HCT116 (cell line): Measurements from ENCODE around the gene ARHGEF37.

ENCODE experiments used
- CEBPB ChIP-seq: IDR thresholded peaks from 2 replicates; pipeline ENCODE4 v1.6.1; 2012; ENCODE audit warnings: low read depth
- CTCF ChIP-seq, 3 experiments: fragments of 200-600 bp in 1 of 3; sonication (generic) in 1 of 3; IDR thresholded peaks in 2 of 3; conservative IDR thresholded peaks in 1 of 3; 2 replicates each; pipeline ENCODE4 v1.5.1; 2012 to 2017; ENCODE audit warnings: low read depth in 2 of 3, low read length in 2 of 3, antibody characterized with exemption in 1 of 3, borderline replicate concordance in 1 of 3, control low read depth in 1 of 3, mild to moderate bottlenecking in 1 of 3, mixed read lengths in 1 of 3, mixed run types in 1 of 3, moderate library complexity in 1 of 3; ENCODE audit not compliant: insufficient read depth in 1 of 3
- EGR1 ChIP-seq: IDR thresholded peaks from 2 replicates; pipeline ENCODE4 v1.6.1; 2012; ENCODE audit warnings: low read depth
- EZH2 ChIP-seq: fragments of 200-600 bp; sonication (generic); IDR thresholded peaks from 2 replicates; pipeline ENCODE4 v1.6.1; 2017; ENCODE audit warnings: antibody characterized with exemption, mixed run types
- JUND ChIP-seq: IDR thresholded peaks from 2 replicates; pipeline ENCODE4 v1.6.1; 2012
- POLR2A ChIP-seq: IDR thresholded peaks from 2 replicates; pipeline ENCODE4 v1.7.0; 2011; ENCODE audit warnings: borderline replicate concordance; ENCODE audit not compliant: insufficient read depth, insufficient read length; ENCODE audit errors: extremely low read depth
- POLR2AphosphoS5 ChIP-seq: IDR thresholded peaks from 2 replicates; pipeline ENCODE4 v1.6.1; 2011; ENCODE audit warnings: mild to moderate bottlenecking, low read depth, low read length, moderate library complexity
- REST ChIP-seq: IDR thresholded peaks from 2 replicates; pipeline ENCODE4 v1.6.1; 2012; ENCODE audit warnings: low read depth
- SRF ChIP-seq: IDR thresholded peaks from 2 replicates; pipeline ENCODE4 v1.6.1; 2012; ENCODE audit warnings: low read depth
- TCF7L2 ChIP-seq: IDR thresholded peaks from 2 replicates; pipeline ENCODE4 v1.7.0; 2011; ENCODE audit warnings: borderline replicate concordance, inconsistent platforms; ENCODE audit not compliant: insufficient read depth, insufficient read length; ENCODE audit errors: extremely low read depth
- ZNF274 ChIP-seq: fragments of 200-500 bp; sonication (Bioruptor generic); IDR thresholded peaks from 2 replicates; pipeline ENCODE4 v1.6.1; 2014; ENCODE audit warnings: mild to moderate bottlenecking, low read depth, low read length, inconsistent platforms

GRCh38 chr5:149544028-149544420 is 37.3 kb upstream of the ARHGEF37 start:
- TF ChIP-seq JUND (no peak), SRF (no peak), CTCF (IDR thresholded peaks at IDR 0.05 in 2 of 3, conservative IDR thresholded peaks at IDR 0.05 in 1 of 3; ENCODE audit: borderline replicate concordance in 1 of 3, insufficient read depth in 1 of 3, low read depth in 2 of 3, low read length in 2 of 3) (no peak), POLR2A (no peak), EZH2 (no peak), TCF7L2 (no peak), REST (no peak), POLR2AphosphoS5 (no peak), CEBPB (no peak), ZNF274 (no peak), EGR1 (no peak)
